Measurements from ENCODE around the gene PDE10A.
A peak's percentile ranks its signal among the peaks of the same experiment; 100 is the strongest.

Gene PDE10A

DNA sequence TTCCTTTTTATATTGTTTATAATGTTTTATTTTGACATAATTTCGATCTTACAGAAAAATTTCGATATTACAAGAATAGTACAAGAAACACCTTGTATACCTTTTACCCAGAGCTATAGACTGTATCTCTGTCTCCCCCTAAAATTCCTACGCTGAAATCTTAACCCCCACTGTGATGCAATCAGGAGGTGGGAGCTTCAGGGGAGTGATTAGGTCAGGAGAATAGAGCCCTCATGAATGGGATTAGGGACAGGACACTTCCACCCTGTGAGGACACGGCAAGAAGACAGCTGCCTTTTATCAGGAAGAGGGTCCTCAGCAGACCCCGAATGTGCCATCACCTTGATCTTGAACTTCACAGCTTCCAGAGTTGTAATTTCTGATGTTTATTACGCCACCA is 204.9 kb downstream of the PDE10A start:
- no peak for DNase-seq

DNA sequence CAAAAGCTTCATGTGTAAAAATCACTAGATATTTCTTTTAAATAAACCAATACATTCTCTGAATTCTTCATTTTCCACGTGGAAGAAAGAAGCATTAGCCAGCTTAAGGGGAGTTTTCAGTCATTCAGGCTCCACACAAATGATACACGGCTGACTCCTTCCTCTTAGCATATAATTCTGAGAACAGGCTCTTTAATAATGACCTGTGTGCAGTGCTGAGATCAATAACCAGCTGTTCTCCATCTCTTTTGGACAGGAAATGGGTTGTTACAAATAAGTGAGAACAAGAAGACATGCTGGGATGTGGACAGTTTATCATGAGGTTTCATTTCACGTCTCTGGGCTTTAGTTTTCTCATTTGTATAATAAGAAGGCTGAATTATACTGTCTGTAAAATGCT is 206.8 kb downstream of the PDE10A start:
- DNase-seq, result no peak

DNA sequence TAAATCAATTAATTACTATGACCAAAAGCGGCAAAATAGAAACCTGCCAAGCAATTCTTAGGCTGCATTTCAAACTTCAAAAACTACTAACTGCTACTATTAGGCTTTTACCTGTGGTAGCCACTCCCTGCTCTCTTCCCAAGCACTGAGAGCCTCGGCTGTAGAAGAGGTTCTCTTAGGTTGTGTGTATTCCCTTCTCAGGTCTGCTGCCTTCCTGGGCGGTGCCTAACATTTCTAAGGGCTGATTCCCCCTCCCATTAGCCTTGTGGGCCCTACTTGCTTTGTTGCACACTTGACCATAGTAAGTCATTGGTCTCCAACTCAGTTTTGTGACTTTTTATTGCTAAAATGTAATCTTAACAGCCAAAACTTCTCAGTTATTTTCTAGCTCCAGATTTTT is 207.6 kb downstream of the PDE10A start:
- no peak for DNase-seq

DNA sequence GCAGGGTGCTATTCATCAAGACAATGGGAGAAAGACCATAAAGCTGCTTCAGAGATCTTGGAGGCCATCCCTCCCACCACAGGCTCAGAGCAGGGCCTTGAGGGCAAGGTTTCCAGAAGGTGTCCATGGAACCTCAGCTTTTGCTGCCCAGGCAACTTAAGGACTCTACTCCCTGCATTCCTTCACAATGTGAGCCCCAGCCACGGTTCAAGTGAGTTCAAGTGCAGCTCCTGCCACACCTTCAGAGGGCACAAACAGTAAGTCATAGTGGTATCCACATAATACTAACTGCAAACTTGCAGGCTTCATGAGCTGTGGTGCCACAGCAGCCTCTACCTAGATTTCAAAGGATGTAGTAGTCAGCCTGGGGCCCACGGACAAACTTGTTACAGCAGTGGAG is 209.6 kb downstream of the PDE10A start:
- no peak for DNase-seq

DNA sequence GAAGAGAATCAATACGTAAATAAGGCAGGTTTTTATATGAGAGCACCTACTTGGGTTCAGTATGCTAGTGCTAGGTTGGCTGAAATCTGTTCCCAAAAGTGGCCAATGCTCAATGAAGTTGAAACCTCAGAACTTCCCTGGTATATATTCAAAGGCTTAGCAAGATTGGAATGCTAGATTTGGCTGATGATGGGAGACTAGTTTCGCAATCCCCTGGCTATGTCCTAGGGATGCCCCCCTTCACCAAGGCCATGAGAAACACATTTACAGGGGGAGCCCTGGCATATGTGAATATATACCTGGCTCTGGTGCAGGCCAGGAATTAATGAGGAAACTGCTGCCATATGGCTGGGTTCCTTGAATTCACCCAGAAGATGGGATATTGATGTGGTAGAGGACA is 211.2 kb downstream of the PDE10A start:
- DNase-seq, result no peak

DNA sequence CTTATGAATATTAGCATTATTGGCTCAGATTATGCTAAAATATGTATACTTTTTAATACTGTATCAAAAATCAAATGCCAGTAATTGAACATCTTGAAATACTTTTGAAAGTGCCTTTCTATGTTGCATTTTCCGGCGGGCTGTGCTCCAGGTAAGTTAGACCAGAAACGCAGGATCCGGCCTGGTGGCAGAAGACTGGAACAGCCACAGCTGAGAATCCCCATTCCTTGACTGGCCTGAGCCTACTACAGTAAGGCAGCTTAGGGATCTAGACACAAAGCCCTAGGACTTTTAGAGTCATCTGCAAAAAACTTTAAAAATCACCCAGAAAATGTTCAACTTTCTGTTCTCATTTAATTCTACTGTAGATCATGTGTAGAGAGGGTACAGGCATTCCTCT is 214.8 kb downstream of the PDE10A start:
- DNase-seq, result no peak

DNA sequence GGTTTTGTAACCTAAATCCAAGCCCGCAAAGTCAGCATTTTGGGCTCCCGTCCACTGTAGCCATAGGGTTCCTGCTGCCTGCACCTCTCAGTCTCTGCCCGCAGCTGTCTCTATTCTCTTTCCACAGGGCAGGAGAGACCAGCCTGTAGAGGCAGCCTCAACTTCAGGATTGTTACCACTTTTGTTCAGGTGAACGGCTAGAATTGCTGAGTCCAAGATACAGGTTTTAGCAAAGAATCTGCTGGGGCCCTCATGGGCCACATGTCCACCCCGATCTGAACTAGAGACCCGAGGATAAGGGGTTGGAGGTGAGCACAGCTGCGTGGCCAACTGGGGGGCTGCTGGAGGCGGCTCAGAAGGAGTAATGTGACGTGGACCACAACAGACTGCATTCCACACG is 215.9 kb downstream of the PDE10A start:
- no peak for DNase-seq

DNA sequence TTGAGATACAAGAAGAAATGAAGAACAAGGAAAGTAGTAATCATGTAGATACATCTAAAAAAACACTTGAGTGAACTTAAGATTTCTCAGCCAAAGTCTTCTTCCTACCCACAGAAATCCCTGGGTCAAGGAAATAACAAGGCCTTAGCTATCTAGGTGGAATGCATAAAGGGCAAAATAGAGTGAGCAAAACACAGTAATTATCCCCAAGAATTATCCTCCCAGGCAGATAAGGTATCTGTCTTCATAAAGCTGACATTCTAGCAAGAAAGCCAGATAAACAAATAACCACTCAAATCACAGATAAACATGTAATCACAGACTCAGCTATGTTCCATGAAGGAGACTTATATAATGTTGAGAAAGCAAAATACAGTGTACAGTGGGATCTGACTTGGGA is 216.7 kb downstream of the PDE10A start:
- no peak for DNase-seq

DNA sequence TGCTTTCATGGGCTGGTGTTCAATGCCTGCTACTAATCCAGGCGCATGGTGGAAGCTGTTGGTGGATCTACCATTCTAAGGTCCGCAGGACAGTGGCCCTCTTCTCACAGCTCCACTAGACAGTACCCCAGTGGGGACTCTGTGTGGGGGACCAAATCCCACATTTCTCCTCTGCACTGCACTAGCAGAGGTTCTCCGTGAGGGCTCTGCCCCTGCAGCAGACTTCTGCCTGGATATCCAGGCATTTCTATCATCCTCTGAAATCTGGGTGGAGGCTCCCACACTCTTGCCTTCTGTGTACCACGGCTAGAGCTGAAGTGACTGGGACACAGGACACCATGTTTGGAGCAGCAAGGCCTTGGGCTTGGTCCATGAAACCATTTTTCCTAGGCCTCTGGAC is 219.6 kb downstream of the PDE10A start:
- no peak for DNase-seq

DNA sequence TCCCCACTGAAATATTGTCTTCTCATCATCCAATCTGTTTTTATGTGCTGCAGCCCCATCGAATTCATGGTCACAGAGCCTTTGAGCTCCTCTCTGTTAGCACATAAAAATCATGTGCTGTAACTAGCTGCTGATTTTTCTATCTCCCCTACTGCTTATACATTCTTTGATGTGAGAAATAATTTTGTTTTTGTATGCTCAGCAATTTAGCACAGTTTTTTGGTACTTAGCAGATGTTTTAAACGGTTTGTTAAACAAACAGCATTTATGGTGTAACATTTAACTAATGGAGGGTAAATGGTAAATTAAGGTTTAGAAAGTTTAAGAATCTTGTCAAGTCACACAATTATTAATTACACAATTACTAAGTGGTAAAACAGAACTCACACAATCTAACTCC is 221.9 kb downstream of the PDE10A start:
- no peak for DNase-seq

DNA sequence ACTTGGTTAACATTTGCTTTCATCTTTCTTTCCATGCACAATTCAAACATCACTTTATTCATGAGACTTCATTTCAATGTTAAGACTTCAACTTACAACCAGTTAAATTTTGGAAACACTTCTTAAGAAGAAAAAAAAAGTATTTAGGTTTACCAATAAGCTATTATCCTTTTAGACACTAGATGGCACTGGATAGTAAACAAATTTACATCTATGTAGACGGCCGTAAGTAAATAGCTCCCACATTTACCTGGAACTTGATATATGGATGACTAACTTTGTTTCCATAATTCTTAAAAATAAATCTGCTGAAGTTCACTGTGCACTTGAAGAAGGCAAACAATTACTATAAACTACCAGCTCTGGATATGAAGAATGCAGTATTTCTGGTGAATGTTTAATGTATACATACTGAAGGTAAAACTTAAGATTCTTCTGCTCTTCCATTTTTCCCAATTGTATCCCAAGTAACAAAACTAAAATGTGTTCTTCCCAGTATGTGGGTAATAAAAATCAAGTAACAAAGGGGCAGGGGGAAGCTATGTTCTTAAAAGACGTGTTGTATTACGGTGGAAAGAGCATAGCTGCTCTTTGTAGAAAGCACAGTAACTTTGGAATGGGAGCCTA is 223.0 kb downstream of the PDE10A start:
- DNase-seq, result peak; percentile 1

DNA sequence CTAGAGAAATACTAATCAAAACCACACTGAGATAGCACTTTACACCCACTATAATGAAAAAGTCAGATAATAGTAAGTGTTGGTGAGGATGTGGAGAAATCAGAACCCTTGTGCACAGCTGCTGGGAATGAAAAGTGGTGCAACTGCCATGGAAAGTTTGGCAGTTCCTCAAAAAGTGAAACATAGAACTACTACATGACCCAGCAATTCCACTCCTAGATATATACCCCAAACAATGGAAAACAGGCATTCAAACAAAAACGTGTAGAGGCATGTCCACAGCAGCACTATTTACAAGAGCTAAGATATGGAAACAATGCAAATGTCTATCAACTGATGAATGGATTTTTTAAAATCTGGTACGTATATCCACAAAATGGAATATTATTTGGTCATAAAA is 236.1 kb downstream of the PDE10A start:
- no peak for DNase-seq

DNA sequence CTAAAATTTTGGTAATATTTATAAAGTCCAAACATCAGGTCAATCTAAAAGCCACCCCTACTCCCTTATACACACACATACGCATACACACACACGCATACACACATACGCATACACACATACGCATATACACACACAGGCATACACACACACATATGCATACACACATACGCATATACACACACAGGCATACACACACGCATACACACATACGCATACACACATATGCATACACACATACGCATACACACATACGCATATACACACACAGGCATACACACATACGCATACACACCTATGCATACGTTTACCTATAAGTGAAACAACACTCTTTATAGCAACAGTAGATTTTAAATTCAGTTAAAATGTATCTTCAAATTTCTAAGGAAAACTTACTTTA is 240.8 kb downstream of the PDE10A start:
- no peak for DNase-seq

DNA sequence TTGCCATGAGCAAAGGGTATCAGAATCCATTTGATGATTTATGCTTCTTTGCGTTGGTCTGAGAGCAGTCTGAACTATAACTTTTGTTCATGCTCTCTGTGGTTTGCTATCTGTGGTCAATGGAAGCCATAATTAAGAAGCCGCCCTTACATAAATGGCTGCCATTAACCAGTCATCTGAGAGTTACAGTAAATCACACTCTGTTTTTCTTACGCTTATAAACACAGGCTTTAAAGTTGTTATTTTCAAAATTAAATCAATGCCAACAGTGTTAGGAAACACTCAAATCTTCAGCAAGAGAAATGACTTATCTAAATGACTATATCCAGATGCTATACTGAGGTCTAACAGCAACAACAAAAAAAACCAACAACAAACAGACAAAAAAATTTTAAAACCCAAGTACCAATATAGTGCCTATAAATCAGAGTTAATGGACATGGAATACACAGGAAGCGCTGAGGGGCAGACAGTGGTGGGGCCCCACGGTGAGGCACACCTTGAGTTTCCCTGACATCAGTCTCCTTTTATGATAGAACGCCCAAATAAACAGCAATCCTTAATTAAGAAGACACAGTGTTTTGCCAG is 245.7 kb downstream of the PDE10A start:
- no peak for DNase-seq

DNA sequence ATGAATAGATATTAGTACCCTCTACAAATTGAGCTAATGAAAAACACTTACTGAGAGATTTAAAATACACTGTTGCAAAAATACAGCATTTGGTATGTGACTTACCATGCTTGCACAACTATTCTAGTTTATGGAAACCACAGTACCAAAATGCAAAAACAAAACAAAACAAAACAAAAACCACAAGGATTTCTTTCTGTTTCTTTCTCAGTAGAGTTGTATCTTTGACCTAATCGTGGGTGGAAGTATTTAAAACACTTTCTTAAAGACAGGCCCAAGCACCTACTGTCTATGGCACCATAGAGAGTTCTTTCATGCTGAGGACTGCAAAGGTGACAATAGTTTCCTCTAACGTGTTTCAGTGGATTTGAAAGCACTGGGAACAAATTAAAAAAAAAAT is 258.3 kb downstream of the PDE10A start:
- no peak for DNase-seq

DNA sequence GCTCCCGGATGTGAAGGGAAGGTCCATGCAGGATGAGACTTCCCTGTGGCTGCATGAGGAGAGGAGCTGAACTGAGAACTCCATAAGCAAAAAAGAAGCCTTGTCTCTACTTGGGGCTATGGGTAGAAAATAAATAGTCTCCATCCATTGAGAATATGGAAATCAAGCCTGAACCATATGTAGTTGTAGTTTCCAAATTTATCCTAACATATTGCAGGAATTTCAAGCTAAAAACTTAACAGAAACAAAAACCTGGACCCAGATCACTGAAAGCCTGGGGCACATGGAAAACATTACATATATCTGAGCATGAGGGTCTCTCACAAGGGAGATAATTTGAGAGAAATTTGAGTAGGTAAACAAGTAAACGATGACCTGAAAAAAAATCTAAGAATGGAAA is 258.7 kb downstream of the PDE10A start:
- no peak for DNase-seq

DNA sequence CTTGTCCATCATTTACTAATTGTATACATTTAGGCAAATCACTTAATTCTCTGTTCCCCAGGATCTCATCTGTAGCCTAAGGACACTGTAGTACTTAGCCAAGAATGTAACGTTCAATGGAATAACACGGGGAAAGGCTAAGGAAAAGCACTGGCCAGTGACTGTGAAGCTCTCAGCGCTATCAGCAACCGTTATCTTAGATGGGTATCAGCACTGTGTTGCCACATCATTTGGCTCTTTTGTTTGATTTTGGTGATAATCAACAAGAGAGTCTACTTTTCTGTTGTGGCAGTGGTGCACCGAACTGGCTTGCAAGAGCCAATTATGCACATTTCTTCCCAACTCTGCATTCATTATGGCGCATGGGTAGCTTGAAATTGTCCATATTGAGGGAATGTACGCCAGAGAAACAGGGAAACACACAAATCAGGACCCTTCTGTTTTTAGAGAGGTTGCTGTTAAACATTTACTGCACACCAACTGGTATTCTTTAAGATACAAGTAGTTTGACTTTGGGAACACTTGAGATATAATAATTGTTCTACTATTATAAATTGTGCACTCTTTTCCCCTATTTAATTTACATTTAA is 259.9 kb downstream of the PDE10A start:
- DNase-seq, result no peak

DNA sequence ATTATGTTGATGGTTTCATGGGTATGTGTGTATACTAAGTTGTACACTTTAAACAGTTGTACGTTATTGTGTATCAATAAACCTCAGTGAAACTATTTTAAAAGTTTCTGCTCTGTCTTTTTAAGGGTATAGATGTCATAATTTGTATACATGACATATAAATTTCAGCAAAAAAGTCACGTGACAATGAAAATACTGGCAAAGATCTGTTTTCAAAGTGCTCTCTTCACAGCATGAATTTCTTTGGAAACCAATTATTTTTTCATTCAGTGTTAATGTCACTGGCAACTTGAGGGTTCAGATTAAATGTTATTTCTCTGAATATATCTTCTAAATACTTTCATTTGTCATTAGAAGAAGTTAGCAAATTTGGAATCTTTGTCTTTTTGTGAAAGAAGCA is 261.9 kb downstream of the PDE10A start:
- DNase-seq, result no peak

DNA sequence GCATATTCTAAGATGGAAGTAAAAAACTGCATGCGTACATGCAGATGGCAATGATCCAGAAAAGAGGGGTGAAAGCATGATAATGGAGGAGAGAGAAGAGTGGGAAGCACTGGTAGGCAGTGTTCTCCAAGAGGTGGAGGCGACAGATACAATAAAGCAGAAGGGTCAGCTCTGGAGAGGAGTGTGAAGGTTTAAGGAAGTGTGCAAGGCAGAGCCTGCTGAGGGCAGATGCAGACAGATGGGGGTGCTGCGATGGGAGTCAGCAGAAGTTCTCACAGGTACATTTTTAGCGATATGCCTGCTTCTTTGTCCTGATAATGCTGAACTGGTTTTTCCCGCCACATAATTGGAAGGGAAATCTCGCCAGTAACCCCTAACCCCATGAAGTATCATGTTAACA is 272.6 kb downstream of the PDE10A start:
- no peak for DNase-seq

DNA sequence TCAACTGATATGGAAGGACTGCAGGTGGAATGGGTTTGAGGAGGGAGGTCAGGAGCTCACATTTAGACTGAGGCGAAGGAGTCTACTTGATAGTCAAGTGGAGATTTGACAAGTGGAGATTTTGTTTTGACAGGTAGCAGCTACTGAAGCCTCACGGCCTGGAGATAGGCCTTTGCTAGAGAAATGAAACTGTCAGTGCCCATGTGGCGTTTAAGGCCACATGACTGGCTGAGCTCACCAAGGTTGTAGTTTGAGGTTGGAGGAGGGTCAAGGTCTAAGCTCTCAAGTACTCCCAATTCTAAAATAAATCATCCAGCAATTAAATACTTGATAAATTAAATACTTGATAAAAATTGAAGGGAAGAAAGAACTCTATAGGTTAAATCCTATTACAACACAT is 273.5 kb downstream of the PDE10A start:
- no peak for DNase-seq

DNA sequence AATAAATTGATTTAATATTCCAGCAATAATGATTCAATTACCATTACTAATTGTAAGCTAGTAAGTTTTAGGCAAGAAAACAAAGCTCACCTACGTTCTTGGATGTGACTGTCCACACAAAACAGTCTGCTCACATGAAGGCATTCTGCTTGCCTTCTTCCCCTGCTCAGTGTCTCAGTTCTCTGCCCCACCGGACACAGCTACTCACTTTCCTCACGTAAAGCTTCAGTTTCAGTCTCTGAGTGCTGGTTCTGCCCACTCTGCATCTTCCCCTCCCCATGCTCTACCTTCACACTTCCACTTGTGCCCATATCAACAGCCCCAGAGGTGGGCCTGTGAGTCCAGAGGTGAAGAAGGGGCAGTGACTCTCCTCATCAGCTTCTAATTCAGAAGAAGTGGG is 279.7 kb downstream of the PDE10A start:
- no peak for DNase-seq

DNA sequence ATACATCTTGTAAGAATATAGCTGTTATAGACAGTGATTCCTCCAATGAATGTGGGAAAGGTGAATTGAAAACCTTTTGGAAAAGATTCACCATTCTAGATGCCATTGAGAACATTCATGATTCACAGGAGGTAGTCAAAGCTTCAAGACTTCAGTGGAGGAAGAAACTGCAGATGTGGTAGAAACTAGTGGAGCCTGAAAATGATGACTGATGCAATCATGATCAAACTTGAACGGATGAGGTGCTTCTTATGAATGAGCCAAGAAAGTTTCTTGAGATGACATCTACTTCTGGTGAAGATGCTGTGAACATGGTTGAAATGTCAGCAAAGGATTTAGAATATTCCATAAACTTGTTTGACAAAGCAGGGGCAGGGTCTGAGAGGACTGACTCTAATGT is 286.9 kb downstream of the PDE10A start:
- no peak for DNase-seq

DNA sequence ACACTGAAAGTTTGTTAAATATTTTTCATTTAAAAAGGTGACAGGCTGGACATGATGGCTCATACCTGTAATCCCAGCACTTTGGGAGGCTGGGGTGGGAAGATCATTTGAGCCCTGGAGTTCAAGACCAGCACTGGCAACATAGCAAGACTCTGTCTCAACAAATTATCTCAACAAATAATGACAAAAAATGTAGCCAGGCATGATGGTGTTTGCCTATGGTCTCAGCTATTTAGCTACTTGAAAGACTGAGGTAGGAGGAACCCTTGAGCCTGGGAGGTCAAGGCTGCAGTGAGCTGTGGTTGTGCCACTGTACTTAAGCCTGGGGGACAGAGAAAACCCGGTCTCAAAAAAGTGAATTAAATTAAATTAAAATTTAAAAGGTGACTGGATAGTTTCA is 297.7 kb downstream of the PDE10A start:
- DNase-seq, result no peak

DNA sequence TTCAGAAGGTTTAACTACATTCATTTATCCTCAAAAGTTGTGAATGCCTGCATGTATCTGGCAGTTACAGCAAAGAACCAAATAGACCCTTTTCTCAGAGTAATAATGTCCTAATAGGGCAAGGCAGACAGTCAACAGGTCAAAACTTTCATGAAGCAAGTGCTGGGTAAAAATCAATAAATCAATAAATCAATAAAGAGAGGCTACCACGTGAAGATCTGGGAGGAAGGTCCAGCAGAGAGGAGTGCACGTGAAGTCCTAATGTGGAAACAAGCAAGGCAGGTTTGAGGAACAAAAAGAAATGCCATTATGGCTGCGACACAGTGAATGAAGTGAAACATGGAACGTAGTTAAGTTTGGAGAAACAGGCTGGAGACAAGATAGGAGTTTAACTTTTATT is 317.3 kb downstream of the PDE10A start:
- DNase-seq, result no peak

DNA sequence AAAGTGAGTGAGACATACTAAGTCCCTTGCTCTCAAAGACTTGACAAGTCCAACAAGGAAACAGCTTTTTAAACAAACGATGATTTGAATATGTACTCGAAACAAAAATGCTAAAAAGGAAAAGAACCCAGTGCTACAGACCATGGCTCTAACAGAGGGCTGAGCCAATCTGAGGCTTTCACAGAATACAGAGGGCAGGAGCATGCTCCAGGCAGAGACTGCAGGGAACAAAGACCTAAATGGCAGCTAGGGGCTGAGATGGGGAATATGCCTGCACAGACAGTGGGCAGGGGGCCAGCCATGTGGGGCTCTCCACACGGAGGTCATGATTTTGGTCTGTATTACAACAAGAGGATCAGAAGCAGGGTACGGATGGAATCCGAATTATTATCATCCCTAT is 322.5 kb downstream of the PDE10A start:
- DNase-seq, result no peak
